ENCODE data around the gene RUSF1.
A peak's percentile ranks its signal among the peaks of the same experiment; 100 is the strongest.
"Not testable (repeated sequence)": the region's sequence is repeated elsewhere in the genome, so short reads cannot be mapped to it uniquely, and the experiment has no call there.

The RUSF1 gene

DNA sequence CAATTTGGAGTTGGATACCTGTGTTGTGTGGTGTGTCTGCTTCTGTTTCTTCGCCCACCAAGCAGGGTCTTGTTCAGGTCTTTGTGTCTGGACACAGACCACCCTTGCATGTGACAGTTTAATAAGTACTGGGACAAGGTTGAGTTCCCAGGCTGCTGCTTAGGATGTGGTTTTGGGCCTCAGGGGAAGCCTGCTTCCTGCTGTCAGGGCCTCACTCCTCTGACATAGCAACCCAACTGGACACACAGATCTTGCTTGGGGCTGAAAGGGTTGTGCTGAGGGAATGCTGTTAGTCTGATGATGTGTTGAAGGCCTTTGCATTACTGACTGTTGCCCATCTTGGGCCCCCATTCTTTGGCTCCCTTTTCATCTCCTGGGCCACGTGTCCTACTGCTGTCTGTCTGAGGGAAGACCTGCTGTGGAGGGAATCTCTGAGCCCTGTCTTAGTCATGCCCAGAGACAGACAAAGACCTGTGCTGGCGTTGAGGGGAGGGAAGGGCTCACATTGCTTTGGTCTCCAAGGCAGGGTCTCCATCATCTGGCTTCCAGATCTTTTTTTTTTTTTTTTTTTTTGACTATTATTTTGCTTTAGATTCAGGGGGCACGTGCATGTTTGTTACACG, 40.9 kb downstream of the RUSF1 start:
- no peak for DNase-seq

DNA sequence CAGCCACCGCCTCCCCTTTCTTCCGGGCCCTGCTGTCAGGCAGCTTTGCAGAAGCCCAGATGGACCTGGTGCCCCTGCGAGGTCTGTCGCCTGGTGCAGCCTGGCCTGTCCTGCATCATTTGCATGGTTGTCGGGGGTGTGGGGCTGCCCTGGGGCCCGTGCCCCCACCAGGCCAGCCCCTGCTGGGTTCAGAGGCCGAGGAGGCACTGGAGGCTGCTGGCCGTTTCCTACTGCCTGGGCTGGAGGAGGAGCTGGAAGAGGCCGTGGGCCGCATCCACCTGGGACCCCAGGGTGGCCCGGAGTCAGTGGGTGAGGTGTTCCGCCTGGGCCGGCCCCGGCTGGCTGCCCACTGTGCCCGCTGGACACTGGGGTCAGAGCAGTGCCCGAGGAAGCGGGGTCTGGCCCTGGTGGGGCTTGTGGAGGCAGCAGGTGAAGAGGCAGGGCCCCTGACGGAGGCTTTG, 41.8 kb downstream of the RUSF1 start:
- DNase-seq, result no peak

DNA sequence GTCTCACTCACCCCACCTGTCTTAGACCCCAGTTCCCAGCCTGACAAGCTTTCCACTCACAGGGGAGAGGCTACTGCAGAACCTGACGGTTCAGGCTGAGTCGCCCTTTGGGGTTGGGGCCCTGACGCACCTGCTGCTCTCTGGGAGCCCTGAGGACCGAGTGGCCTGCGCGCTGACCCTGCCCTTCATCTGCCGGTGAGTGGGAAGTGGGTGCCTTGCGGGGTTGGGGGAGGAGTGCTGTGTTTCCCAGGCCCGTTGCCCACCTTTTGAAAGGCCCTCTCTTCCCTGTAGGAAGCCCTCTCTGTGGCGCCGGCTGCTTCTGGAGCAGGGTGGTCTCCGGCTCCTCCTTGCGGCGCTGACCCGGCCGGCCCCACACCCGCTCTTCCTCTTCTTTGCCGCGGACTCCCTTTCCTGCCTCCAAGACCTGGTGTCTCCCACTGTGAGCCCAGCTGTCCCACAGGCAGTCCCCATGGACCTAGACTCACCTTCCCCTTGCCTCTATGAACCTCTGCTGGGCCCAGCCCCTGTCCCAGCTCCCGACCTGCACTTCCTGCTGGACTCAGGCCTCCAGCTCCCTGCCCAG, 42.3 kb downstream of the RUSF1 start:
- DNase-seq, result no peak

DNA sequence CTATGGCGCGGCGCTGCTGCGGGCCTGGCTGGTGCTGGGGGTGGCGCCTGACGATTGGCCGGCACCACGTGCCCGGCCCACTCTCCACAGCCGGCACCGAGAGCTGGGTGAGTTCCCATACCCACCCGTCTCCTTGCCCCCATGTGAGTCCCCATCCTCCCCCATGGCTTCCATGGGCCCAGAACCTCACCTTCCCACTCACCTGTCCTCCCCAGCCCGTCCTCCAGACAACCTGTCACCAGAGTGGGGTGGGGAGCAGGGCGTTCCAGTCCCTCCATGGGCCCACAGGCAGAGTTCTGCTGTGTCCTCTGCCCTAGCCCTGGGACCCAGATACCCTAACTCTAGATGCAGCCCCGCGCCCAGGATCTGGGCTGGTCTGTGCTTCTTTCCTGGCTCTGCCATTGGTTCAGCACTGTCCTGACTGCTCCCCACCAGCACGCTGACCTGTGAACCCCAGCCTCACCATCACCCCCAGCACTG, 43.4 kb downstream of the RUSF1 start:
- no peak for DNase-seq

DNA sequence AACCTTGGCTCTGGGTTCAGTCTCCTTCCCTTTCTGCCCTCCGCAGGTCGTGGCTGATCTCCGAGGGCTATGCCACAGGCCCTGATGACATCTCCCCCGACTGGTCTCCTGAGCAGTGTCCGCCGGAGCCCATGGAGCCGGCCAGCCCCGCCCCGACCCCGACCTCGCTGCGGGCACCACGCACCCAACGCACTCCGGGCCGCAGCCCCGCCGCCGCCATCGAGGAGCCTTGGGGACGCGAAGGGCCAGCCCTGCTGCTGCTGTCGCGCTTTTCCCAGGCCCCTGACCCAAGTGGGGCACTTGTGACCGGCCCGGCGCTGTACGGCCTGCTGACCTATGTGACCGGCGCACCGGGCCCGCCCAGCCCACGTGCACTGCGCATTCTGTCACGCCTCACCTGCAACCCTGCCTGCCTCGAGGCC, 43.8 kb downstream of the RUSF1 start:
- no peak for DNase-seq

DNA sequence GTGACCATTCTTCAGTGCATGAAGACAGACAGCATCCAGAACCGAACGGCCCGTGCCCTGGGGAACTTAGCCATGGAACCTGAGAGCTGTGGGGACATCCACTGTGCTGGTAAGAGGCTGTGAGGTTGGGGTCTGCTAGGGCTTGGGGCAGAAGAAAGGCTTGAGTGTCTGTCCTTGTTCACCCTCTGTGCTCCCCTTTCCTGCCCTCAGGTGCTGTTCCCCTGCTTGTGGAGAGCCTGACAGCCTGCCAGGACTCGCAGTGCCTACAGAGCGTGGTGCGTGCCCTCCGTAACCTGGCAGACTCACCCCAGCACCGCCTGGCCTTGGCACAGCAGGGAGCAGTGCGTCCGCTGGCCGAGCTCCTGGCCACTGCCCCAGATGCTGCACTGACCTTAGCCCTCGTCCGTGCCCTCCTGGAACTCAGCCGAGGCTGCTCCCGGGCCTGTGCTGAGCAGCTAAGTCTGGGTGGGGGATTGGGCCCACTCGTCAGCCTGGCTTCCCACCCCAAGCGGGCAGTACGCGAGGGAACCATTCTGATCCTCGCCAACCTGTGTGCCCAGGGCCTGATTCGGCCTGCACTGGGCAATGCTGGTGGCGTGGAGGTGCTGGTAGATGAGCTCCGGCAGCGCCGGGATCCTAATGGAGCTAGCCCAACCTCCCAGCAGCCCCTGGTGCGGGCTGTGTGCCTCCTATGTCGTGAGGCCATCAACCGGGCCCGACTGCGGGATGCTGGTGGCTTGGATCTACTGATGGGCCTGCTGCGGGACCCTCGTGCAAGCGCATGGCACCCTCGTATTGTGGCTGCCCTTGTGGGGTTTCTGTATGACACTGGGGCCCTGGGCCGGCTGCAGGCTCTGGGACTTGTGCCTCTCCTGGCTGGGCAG, 46.0 kb downstream of the RUSF1 start:
- no peak for DNase-seq

DNA sequence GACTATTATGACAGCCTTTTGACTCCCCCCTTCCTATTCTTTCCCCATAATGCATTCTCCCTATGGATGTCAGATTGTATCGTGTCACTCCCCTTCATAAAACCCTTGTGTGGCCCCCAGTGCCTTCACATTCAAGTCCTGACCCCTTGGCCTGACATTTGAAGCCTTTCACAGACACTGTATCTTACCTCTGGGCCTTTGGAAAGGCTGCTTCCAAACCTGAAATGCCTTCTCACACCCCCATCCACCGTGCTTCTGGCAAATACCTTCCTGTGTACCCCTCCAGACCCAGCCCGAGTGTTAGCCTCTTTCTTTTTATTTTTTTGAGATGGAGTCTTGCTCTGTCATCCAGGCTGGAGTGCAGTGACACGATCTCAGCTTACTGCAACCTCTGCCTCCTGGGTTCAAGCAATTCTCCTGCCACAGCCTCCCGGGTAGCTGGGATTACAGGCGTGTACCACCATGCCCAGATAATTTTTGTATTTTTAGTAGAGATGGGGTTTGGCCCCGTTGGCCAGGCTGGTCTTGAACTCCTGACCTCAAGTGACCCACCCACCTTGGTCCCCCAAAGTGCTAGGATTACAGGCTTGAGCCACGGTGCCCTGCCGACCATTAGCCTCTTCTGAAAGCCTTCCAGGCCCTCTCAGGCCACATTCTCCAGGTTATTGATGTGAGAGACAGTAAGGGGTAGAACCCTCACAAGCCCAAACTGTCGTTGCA, 46.8 kb downstream of the RUSF1 start:
- no peak for DNase-seq

DNA sequence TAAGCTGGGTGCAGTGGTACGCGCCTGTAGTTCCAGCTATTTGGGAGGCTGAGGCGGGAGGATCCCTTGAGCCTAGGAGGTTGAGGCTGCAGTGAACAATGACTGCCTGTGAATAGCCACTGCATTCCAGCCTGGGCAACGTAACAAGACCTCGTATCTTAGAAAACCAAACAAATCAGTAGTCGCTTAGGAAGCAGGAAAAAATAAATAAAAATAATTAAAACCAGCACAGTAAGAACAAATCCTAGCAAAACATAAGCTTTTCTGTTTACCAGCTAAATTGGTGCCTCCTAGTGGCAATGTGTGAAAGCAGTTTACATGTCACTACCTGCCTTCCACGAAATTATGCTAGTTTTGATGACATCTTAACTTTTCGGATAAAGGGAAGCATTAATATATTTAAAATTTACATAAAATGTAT, 47.6 kb downstream of the RUSF1 start:
- DNase-seq, result no peak

DNA sequence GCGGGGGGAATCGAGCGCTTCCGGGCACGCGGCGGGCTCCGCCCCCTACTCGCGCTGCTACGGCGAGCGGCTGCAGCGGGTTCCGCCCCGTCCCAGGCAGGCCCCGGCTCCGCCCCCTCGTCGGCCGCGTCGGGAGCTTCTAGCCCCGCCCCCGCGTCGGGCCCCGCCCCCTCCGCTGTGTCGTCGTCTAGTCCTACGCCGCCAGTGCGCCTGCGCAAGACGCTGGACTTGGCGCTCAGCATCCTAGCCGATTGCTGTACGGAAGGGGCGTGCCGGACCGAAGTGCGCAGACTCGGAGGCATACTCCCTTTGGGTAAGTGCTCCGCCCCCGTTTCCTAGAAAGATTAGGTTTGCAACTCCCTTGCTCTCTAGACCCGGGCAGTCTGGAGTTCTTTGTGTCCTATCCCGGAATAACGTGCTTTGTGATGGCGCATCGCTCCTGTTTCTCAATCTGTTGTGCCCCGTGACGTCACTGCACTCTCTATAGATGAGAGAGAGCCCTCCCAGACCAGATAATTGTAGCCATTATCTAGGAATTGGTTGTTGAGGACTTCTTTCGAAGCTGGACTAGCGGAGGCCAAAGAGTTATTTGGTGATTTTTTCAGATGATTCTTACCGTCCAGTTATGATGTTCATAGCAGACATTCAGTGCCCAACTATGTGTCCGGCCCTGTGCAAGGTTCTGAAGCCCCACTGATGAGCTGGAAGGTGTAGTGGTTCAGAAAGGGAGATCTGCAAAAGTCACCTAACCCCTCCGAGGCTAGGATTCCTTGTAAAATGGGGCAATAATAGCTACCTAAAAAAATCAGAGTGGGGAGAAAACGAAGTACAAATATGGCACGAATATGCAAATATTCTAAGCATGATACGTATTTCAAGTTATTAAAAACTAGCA, 48.3 kb downstream of the RUSF1 start:
- peak; percentile 100 for DNase-seq

DNA sequence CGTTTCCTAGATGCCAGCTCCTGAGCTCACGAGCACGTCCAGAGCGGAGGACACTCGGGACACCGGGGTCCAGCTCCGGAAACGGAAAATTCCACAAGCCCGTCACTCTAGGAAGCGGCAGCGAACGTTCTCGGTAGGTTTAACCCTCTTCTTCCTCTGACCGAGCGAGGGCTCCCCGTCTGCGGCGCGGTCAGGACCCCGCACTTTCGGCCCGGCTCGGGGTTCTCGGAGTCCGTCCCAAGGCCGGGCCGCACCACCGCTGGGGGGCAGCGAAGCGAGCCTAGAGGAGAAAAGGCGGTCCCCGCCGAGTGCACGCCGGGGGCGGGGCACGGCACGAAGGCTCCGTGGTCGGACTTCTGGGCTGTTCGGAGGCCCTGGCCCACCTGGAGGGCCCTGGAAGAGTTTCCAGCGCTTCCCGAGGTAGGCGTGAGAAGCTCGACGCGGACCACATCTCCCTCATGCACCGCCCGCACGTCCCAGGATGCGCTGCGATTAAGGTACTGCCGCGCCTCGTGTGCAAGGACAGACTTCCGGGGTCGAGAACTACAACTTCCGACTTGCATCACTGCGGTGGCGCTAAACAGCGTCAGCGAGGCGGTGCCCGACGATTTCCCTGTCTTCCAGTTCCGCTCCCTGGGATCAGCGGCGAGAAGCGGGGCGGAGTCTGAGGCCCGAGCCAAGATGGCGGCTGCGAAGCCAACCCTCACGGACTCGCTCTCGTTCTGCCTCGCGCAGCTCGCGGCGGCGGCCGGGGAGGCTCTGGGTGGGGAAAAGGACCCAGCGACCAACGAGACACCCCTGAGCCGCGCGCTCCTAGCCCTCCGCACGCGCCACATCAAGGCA, 49.1 kb downstream of the RUSF1 start, which contains the start of gene ARMC5:
Gene ARMC5 (plus strand): TSS at position 658 of the 843 bp plus-strand sequence. CDS start 24 bp downstream, at position 682.
- peak; percentile 95 for DNase-seq

DNA sequence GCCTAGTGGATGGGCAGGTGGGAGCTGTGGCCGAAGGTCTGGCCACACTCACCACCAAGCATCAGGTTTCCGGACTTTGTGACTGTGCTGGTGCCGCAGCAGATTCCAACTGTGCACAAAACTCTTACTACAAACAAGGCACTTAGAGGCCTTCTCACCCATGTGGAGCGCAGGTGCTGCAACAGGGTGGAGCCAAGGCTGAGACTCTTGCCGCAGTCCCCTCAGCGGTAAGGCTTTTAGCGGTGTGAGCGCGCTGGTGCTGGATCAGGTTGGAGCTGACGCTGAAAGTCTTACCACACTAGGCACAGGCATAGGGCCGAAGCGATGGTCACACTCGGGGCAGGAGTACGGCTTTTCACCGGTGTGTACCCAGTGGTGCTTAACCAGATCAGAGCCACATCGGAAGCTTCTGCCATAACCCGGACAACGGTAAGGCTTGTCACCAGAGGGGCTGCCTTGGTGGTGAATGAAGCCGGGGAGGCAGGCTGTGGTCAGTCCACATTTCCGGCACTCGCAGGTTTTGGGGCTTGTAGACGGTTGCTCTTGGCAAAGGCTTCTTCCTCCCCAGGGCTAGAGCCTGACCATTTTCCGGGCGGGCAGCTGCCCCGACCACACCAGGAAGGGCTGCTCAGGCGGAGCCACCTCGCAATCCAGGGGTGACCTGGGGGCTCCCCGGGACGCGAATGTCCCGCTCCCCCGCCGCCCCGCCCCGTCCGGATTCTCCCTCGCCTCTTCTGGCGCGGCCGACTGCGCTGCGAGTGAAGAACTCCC, 49.9 kb downstream of the RUSF1 start:
- DNase-seq, result peak; percentile 41

DNA sequence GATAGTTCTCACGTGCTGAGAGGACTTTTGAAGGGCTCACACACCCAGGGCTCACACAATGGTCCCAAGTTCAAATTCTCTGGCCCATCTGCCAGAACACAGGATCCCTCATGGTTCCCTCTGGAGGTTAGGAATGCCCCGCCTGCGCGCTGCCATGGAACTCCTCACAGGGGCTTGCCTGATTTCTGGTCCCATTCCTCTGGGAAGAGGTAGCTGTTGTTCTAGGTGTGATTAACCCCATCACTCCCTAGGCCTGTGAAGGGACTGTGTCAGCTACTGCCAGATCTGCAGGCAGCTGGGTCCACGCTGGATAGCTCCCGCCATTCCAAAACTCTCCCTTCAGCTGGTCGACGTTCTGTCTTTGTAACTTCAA, 51.2 kb downstream of the RUSF1 start:
- DNase-seq, result no peak

DNA sequence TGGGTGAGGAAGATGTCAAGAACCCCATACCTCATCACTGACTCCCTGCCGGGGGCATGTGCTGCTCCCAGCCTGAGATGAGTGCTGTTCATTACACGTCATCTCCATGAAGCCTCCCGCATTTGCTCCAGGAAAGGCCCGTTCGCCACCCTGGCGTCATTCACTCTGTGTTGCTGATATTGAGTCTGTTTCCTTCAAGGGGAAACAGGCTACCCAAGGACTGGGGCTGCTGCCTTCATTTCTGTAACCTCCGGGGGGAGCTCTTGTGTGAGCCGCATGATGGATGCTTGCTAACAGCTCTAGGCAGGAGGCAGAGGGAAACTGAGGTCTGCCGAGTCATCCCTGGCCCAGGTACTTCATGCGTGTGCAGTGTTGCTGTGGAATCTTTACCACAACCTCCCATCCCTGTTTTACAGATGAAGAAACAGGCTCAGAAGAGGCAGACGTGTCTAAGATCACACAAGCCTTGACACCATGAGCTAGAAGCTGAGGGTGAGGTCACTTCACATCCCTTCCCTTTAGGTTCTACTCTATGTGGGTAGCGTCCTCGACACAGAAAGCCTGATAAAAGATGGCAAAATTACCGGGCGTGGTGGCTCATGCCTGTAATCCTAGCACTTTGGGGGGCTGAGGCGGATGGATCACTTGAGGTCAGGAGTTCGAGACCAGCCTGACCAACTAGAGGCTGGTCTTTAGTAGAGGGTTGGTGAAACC, 52.4 kb downstream of the RUSF1 start:
- DNase-seq, result no peak

DNA sequence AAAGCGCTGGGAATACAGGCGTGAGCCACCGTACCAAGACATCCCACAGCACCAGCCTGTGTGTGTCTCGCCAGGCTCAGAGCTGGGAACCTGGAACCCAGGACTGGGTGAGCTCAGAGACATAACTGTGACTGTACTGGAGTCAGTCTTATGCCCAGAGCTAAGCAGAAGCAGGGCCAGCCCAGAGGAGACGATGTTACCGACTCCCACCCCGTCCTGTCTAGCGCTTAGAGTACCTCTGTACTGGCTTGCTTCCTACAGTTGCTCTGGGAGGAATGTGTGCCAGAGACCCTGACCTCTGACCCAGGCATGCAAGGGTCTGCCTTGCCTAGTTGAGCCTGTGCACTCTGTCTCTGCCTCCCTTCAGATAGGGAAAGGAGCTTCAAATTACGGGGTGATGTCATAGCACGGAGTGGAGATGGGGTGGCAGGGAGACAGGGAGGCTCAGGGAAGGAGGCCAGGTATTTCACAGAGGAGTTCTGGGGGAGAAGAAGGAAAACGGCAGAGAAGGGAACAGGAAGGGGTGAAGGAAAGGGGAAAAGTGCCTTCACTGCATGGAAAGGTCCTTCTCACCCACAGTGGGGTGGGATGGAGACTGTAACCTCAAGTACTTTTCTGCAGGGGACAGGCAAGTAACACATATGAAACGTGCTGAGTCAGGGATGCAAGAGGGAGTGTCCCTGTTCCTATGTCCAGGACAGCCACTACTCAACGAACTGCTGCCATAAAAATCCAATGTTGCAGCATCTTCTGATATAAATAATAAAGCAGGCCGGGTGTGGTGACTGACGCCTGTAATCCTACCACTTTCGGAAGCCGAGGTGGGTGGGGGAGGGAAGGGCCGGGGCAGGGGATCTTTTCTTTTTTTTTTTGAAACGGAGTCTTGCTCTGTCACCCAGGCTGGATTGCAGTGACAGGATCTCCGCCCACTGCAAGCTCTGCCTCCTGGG, 54.7 kb downstream of the RUSF1 start:
- DNase-seq, result no peak

DNA sequence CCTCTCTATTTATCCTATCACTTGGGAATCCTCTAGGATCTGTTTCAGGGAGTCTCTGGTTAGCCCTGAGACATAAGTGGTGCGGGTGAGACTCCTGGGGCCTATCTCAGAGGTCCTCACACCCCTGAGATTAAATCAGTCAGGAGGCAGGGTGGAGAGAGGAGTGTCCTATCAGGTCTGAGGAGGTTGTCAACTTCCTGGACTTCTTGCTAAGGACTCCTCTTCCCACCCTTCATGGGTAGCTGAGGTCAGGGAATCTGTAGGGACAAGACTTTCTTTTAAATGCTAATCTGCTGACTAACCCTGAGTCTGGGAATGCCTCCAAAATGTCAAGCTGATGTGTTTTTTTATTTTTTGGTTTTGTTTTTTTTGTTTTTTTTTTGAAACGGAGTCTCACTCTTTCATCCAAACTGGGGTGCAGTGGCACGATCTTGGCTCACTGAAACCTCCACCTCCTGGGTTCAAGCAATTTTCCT, 55.5 kb downstream of the RUSF1 start:
- no peak for DNase-seq

DNA sequence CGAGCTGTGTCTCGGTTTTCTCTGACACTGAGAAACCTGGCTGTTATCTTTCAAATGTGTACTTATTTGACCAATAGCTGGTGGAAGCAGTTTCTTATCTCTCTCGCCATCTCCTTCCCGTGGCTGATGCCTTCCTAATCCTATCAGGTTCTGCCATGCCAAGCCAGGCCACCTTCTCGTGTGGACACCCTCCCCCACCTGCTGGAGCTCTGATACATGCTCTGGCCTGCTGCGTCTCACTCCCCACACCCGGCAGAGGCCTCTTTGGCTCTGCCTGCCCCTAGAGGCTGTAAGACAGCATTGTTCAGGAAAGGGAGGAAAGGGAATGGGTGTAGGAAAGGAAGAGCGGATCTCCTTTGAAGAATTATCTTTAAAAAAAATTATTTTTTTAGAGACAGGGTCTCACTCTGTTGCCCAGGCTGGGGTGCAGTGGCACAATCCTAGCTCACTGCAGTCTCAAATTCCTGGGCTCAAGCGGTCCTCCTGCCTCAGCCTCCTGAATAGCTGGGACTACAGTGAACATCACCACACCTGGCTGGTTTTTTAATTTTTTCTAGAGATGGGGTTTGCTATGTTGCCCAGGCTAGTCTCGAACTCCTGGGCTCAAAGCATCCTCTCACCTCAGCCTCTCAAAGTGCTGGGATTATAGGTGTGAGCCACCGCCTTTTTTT, 56.4 kb downstream of the RUSF1 start:
- no peak for DNase-seq

DNA sequence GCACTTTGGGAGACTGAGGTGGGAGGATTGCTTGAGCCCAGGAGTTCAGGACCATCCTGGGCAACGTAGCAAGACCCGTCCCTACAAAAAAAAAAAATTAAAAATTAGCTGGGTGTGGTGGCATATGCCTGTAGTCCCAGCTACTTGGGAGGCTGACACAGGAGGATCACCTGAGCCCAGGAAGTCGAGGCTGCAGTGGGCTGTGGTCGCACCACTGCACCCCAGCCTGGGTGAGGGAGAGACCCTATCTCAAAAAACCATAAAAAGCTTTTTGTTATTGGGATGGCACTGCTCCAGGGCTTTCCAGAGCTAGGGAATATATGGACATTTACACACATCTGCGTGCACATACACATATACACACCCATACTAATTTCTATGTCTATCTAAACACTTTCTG, 57.0 kb downstream of the RUSF1 start:
- DNase-seq, result no peak

DNA sequence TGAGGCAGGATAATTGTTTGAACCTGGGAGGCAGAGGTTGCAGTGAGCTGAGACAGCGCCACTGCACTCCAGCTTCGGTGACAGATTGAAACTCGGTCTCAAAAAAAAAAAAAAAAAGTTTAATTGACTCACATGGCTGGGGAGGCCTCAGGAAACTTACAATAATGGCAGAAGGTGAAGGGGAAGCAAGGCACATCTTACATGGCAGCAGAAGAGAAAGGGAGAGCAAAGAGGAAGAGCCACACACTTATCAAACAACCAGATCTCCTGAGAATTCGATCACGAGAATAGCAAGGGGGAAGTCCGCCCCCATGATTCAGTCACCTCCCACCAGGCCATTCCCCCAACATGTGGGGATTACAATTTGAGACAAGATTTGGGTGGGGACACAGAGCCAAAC, 62.3 kb downstream of the RUSF1 start:
- DNase-seq, result not testable (repeated sequence)

All from stimulated activated CD4-positive, alpha-beta T cell treated with anti-CD3 and anti-CD28 coated beads, Interleukin-12 subunit alpha, Interleukin-12 subunit beta, amount 100 ng/mL, for 4 hours (primary cell).